ENCODE data around the gene COPG2.

DNA sequence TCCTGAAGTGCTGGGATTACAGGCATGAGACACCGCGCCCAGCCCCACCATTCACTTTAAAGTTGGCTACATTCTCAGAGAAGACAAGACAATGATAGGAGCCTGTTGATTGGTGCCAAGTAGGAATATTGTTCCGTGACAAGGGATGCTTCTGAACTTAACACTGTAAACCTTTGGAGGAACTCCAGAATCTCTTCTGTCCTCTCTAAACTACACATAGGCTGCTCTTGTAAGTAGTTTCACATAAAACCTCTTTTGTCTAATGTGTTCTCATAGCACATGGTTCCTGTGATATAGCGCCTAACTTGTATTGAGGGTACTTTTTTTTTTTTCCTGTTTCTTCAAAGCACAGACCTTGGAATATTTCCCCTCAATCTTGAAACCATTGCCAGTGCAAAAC is 3.6 kb upstream of the COPG2 start:
- TF ChIP-seq CTCF (conservative IDR thresholded peaks at IDR 0.05; ENCODE audit: low read depth in 2 of 2) (no peak), EZH2phosphoT487 (IDR thresholded peaks at IDR 0.05; ENCODE audit: unreplicated experiment) (no peak), POLR2AphosphoS5 (IDR thresholded peaks at IDR 0.05; ENCODE audit: low read depth) (no peak), STAT1 (IDR thresholded peaks at IDR 0.05; ENCODE audit: unreplicated experiment) (no peak), EZH2 (IDR thresholded peaks at IDR 0.05; ENCODE audit: low read depth, unreplicated experiment) (no peak), ZNF331 (CRISPR knock-in tag; IDR thresholded peaks at IDR 0.05; ENCODE audit: low read depth) (no peak), REST (IDR thresholded peaks at IDR 0.05; ENCODE audit: unreplicated experiment) (no peak), NANOG (IDR thresholded peaks at IDR 0.05; ENCODE audit: borderline replicate concordance) (no peak), JUNB (IDR thresholded peaks at IDR 0.05; ENCODE audit: unreplicated experiment) (no peak)
